ENCODE results near the gene EXOC8.

The EXOC8 gene

DNA sequence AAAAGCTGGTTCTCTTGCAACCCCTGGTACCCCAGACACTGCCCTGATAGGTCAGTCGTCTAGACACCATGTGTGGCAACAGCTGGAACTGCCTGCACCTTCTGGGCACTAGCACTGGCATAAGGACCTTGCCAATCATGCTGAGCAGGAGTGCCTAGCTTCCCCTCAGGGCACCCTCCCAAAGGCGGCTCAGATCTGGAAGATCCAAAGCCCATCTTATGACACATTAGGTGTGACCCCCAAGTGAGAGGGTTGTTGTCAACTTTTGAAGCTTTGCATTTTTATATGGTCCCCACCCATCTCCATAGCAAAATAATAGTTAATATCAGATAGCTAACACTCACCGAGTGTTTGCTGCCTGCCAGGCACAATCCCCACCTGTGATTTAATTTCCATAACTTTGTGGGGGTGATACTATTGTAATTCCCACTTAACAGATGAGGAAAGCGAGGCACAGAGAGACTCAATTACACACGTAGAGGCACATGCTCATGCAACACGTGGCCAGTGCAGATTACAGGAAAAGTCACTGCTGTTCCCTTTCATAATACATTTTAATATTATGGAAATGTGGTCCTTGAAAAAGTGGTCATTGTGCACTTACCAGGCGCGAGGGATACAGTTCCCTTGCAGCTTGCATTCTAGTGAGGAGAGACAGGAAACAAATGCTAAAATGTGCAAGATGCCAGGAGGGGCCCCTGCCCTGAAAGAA is 25.8 kb downstream of the EXOC8 start:
- DNase-seq: no peak

GRCh38 chr1:231310391-231310934 is 27.2 kb downstream of the EXOC8 start:
- DNase-seq: no peak

DNA sequence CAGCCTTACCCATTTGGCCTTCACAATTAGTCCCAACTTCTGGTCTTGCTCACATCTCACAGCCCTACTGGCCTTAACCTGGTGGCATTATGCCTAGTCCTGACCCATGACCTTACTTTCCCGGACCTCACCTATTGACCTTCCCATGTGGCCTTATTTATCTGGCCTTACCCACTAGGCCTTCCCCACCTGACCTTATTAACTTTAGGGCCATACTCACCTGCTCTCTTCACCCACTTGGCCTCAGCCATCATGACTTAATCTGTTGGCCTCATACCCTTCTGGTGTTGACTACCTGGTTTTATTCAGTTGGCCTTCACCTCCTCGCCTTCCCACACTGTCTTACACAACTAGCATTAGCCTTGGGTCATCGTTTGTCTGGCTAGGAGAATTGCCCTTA is 35.7 kb downstream of the EXOC8 start:
- no peak for DNase-seq

GRCh38 chr1:231295938-231296337 is 41.7 kb downstream of the EXOC8 start:
- DNase-seq: no peak

DNA sequence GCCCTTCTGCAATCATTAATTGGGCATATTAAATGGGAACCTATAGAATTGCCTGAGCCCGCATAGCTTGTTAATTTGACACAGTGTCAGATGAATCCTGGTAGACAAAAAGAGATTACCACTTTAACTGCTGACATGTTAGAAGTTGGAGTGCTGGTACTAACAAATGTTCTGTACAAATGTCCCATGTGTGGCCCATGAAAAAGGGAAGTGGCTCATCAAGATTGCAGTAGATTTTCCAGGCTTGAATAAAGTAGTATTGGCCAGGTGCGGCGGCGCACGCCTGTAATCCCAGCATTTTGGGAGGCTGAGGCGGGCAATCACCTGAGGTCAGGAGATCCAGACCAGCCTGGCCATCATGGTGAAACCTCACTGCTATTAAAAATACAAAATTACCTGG is 51.0 kb downstream of the EXOC8 start:
- no peak for DNase-seq

- no peak for DNase-seq
Measured at GRCh38 chr1:231284441-231284840, 53.2 kb downstream of the EXOC8 start.
